H9 (cell line): ENCODE data around the gene MAGEA4. TPM values are rescaled to one million over a fixed set of nuclear protein-coding genes. Genes with fewer than 3 reads are reported as not detected.

Experiments
- DNase-seq: peaks from one replicate; pipeline ENCODE4 v3.0.0-alpha.2; 2017
- H2AFZ ChIP-seq: one replicate; pipeline ENCODE4 v1.6.1; 2013; ENCODE audit warnings: mild to moderate bottlenecking, low read length, control low read depth, moderate library complexity
- H2AK5ac ChIP-seq: 2 replicates; pipeline ENCODE4 v1.6.1; 2013; ENCODE audit warnings: low read length, control low read depth, mixed read lengths; ENCODE audit not compliant: insufficient read length
- H2BK120ac ChIP-seq: one replicate; pipeline ENCODE4 v1.6.1; 2013; ENCODE audit warnings: low read depth, mild to moderate bottlenecking, low read length, control low read depth, inconsistent platforms; ENCODE audit not compliant: poor library complexity, severe bottlenecking
- H2BK12ac ChIP-seq: 2 replicates; pipeline ENCODE4 v1.6.1; 2013; ENCODE audit warnings: low read length, control low read depth, mixed read lengths, low read depth; ENCODE audit not compliant: insufficient read length
- H2BK15ac ChIP-seq: 2 replicates; pipeline ENCODE4 v1.6.1; 2013; ENCODE audit warnings: low read depth, low read length, control low read depth
- H2BK20ac ChIP-seq: one replicate; pipeline ENCODE4 v1.6.1; 2013; ENCODE audit warnings: low read depth, mild to moderate bottlenecking, low read length, control low read depth, inconsistent platforms; ENCODE audit not compliant: poor library complexity, severe bottlenecking
- H2BK5ac ChIP-seq: 2 replicates; pipeline ENCODE4 v1.6.1; 2013; ENCODE audit warnings: low read length, control low read depth, mixed read lengths; ENCODE audit not compliant: insufficient read length
- H3K14ac ChIP-seq: 2 replicates; pipeline ENCODE4 v1.6.1; 2013; ENCODE audit warnings: low read length, control low read depth; ENCODE audit not compliant: insufficient read depth
- H3K18ac ChIP-seq: 2 replicates; pipeline ENCODE4 v1.6.1; 2013; ENCODE audit warnings: low read depth, mild to moderate bottlenecking, mixed read lengths, low read length, control low read depth; ENCODE audit not compliant: insufficient read length
- H3K23ac ChIP-seq: 2 replicates; pipeline ENCODE4 v1.6.1; 2013; ENCODE audit warnings: low read length, control low read depth, mixed read lengths, low read depth; ENCODE audit not compliant: insufficient read length
- H3K23me2 ChIP-seq: 2 replicates; pipeline ENCODE4 v1.6.1; 2013; ENCODE audit warnings: low read depth, mild to moderate bottlenecking, mixed read lengths, low read length, control low read depth; ENCODE audit not compliant: insufficient read length, poor library complexity, severe bottlenecking
- H3K27ac ChIP-seq: 2 replicates; pipeline ENCODE4 v1.5.1; 2013; ENCODE audit warnings: low read length, control low read depth, mixed read lengths, low read depth; ENCODE audit not compliant: insufficient read length
- H3K27me3 ChIP-seq: 2 replicates; pipeline ENCODE4 v1.6.1; 2013; ENCODE audit warnings: low read length, control low read depth, inconsistent platforms; ENCODE audit not compliant: insufficient read depth
- H3K4ac ChIP-seq: 2 replicates; pipeline ENCODE4 v1.6.1; 2013; ENCODE audit warnings: low read depth, mild to moderate bottlenecking, control low read depth, inconsistent platforms, low read length, moderate library complexity
- H3K4me1 ChIP-seq: 2 replicates; pipeline ENCODE4 v1.6.1; 2013; ENCODE audit warnings: low read length, control low read depth, inconsistent platforms; ENCODE audit not compliant: insufficient read depth
- H3K4me2 ChIP-seq: 2 replicates; pipeline ENCODE4 v1.6.1; 2013; ENCODE audit warnings: low read length, control low read depth, mixed read lengths; ENCODE audit not compliant: insufficient read length, insufficient read depth
- H3K56ac ChIP-seq: 2 replicates; pipeline ENCODE4 v1.6.1; 2013; ENCODE audit warnings: low read depth, mild to moderate bottlenecking, mixed read lengths, low read length, control low read depth; ENCODE audit not compliant: insufficient read length
- H3K79me1 ChIP-seq: 2 replicates; pipeline ENCODE4 v1.6.1; 2013; ENCODE audit warnings: low read depth, mild to moderate bottlenecking, moderate library complexity, low read length, control low read depth, inconsistent platforms; ENCODE audit not compliant: insufficient read depth, poor library complexity, severe bottlenecking
- H3K79me2 ChIP-seq: 2 replicates; pipeline ENCODE4 v1.6.1; 2013; ENCODE audit warnings: low read length, control low read depth, inconsistent platforms; ENCODE audit not compliant: insufficient read depth
- H3K9ac ChIP-seq: 2 replicates; pipeline ENCODE4 v1.6.1; 2013; ENCODE audit warnings: low read length, control low read depth, mixed read lengths; ENCODE audit not compliant: insufficient read length; ENCODE audit errors: extremely low read depth
- H3K9me3 ChIP-seq: one replicate; pipeline ENCODE4 v1.6.1; 2013; ENCODE audit warnings: low read depth, low read length, inconsistent platforms; ENCODE audit not compliant: control insufficient read depth
- H3T11ph ChIP-seq: one replicate; pipeline ENCODE4 v1.6.1; 2013; ENCODE audit warnings: mild to moderate bottlenecking, low read length, control low read depth, inconsistent platforms
- H4K20me1 ChIP-seq: one replicate; pipeline ENCODE4 v1.6.1; 2013; ENCODE audit not compliant: control insufficient read depth, insufficient read length, insufficient read depth
- H4K5ac ChIP-seq: 2 replicates; pipeline ENCODE4 v1.6.1; 2013; ENCODE audit warnings: low read depth, mild to moderate bottlenecking, mixed read lengths, low read length, control low read depth; ENCODE audit not compliant: insufficient read length
- H4K8ac ChIP-seq: replicated peaks from 2 replicates; pipeline ENCODE4 v1.6.1; 2013; ENCODE audit warnings: low read length, control low read depth, mixed read lengths, low read depth; ENCODE audit not compliant: insufficient read length
- H4K91ac ChIP-seq: 2 replicates; pipeline ENCODE4 v1.6.1; 2013; ENCODE audit warnings: low read depth, mild to moderate bottlenecking, moderate library complexity, mixed read lengths, low read length, control low read depth; ENCODE audit not compliant: insufficient read length
- H3K27ac Mint-ChIP-seq, 3 experiments: 2 replicates in 2 of 3; 3 replicates in 1 of 3; pipeline ENCODE4 v1.8.0; 2020 to 2021; ENCODE audit warnings: mixed read lengths in 3 of 3, mild to moderate bottlenecking in 1 of 3, moderate library complexity in 1 of 3
- H3K27me3 Mint-ChIP-seq: 2 replicates; pipeline ENCODE4 v1.8.0; 2021; ENCODE audit warnings: low read depth, mild to moderate bottlenecking, moderate library complexity, mixed read lengths
- H3K36me3 Mint-ChIP-seq, 3 experiments: 2 replicates in 2 of 3; 3 replicates in 1 of 3; pipeline ENCODE4 v1.8.0; 2020 to 2021; ENCODE audit warnings: low read depth in 3 of 3, mixed read lengths in 3 of 3; ENCODE audit not compliant: insufficient read depth in 1 of 3
- H3K4me1 Mint-ChIP-seq, 2 experiments: 2 replicates each; pipeline ENCODE4 v1.8.0; 2020; ENCODE audit warnings: mixed read lengths in 2 of 2
- H3K4me3 Mint-ChIP-seq, 2 experiments: 2 replicates in 1 of 2; 3 replicates in 1 of 2; pipeline ENCODE4 v1.8.0; 2020 to 2021; ENCODE audit warnings: mild to moderate bottlenecking in 2 of 2, mixed read lengths in 2 of 2, moderate library complexity in 1 of 2
- H3K9me3 Mint-ChIP-seq, 2 experiments: 2 replicates in 1 of 2; 3 replicates in 1 of 2; pipeline ENCODE4 v1.8.0; 2020; ENCODE audit warnings: mild to moderate bottlenecking in 2 of 2, mixed read lengths in 2 of 2, moderate library complexity in 1 of 2
- CTCF ChIP-seq: fragments of 200-600 bp; sonication (generic); conservative IDR thresholded peaks from 3 replicates; pipeline ENCODE4 v1.8.0; 2021; ENCODE audit warnings: antibody characterized with exemption, mild to moderate bottlenecking
- WGBS: extraction: QIAGEN DNeasy Blood & Tissue Kit; methylation state at CpG from one replicate; pipeline ENCODE4 v1.1.7; 2013; ENCODE audit warnings: missing lambda C conversion rate, low lambda C conversion rate, mixed read lengths; ENCODE audit not compliant: insufficient read length; ENCODE audit errors: extremely low coverage; 5-methylcytosine and 5-hydroxymethylcytosine counted together
- total RNA-seq: library from RNA; stranded (reverse); gene quantifications from 2 replicates; pipeline ENCODE4 v1.2.1, GENCODE V29; 2021

The MAGEA4 gene
- total RNA-seq, 1 experiment from 2014 or later = 0.68 TPM

- no peaks in the 10 kb centered on the region for H3K23me2 ChIP-seq
- H3K14ac ChIP-seq = no peak overlapping the region
- H2BK5ac ChIP-seq = no peak overlapping the region
- no peak overlapping the region for H4K91ac ChIP-seq
- peaks cover 43% of the 10 kb centered on the region for H3K9me3 ChIP-seq
- DNase-seq = no peak
- H2BK15ac ChIP-seq = no peak overlapping the region
- no peaks in the 10 kb centered on the region for H3K79me1 ChIP-seq
- H3K4me1 Mint-ChIP-seq = peaks cover 9 to 17% of the 10 kb centered on the region in 2 experiments; a peak in 3 of 4 replicates
- no peak overlapping the region for H3K9ac ChIP-seq
- H3K56ac ChIP-seq = no peak overlapping the region
- no peak overlapping the region for H2BK120ac ChIP-seq
- H3K27ac Mint-ChIP-seq = no peak overlapping the region
- H3K18ac ChIP-seq = no peak overlapping the region
- 0 out of 2 replicates have a peak, but pooled peaks cover 2% of the 10 kb centered on the region for H3K4me1 ChIP-seq
- no peak overlapping the region for H2AFZ ChIP-seq
- no peak overlapping the region for H4K5ac ChIP-seq
- no peak overlapping the region for H2AK5ac ChIP-seq
- H3K36me3 Mint-ChIP-seq = peaks cover 13 to 21% (median 15%) of the 10 kb centered on the region in 3 experiments
- H3K27me3 ChIP-seq = peaks cover 7% of the 10 kb centered on the region; the same call in 1 of the 2 replicates
- no peak overlapping the region for H2BK12ac ChIP-seq
- H4K20me1 ChIP-seq = no peaks in the 10 kb centered on the region
- no peak overlapping the region for H3K4me3 Mint-ChIP-seq
- no peak overlapping the region for H4K8ac ChIP-seq
- H3K27ac ChIP-seq = no peak overlapping the region
- no peak overlapping the region for H3T11ph ChIP-seq
- H3K4me2 ChIP-seq = no peak overlapping the region
- H3K4ac ChIP-seq = no peak overlapping the region
- no CpG with 5 or more reads among the region's 7 CpGs for WGBS
- no peak for TF ChIP-seq CTCF
- H3K23ac ChIP-seq = no peak overlapping the region
- H2BK20ac ChIP-seq = no peak overlapping the region
- H3K79me2 ChIP-seq = 0 out of 2 replicates have a peak, but pooled peaks cover 2% of the 10 kb centered on the region
- peaks cover 30% of the 10 kb centered on the region for H3K27me3 Mint-ChIP-seq
- H3K9me3 Mint-ChIP-seq = peaks cover 74 to 75% of the 10 kb centered on the region in 2 experiments
Observed at GRCh38 chrX:151970027-151970426, 57.3 kb downstream of the MAGEA4 start.
